Erythroblast (primary cell): Measurements from ENCODE around the gene RHEB.

Source experiments
- GATA1 ChIP-seq: IDR thresholded peaks from 2 replicates; pipeline ENCODE4 v1.6.1; 2011; ENCODE audit warnings: low read depth, mild to moderate bottlenecking, control low read depth, low read length, moderate library complexity
- POLR2A ChIP-seq: IDR thresholded peaks from 2 replicates; pipeline ENCODE4 v1.6.1; 2011; ENCODE audit warnings: mild to moderate bottlenecking, low read length

DNA sequence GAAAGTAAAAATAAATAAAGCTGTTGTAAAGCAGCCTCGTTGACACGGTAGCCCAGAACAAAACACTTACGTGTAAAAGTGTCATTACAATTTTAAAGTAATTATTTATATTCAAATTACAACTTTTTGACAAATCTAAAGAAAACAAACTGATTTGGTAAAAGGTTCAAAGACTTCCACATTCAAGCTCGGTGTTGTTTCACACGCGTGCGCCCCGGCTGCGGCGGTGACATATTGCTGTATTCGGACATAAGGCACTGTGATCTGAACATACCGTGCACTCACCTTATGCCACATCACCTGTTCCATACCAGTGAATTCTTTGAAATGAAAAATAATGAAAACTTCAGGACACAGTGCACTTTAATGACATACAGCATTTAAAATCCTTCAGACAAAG lies 36.9 kb upstream of the RHEB start:
- TF ChIP-seq POLR2A (no peak), GATA1 (no peak)
